Cardiac fibroblast (primary cell): ENCODE measurements around the gene UGT1A10.

Experiments used
- DNase-seq, 2 donors: peaks; one replicate each; pipeline versions ENCODE4 v3.0.0 to v3.0.0-alpha.2; 2010; ENCODE audit warnings: low read depth in 2 of 2
- H3K4me3 ChIP-seq, 2 donors: replicated peaks in 1 of 2; 1 replicate in 1 of 2; 2 replicates in 1 of 2; pipeline ENCODE4 v1.5.1; 2011; ENCODE audit warnings: low read depth in 2 of 2, low read length in 2 of 2, mild to moderate bottlenecking in 2 of 2, moderate library complexity in 1 of 2
- TF ChIP-seq, protein P1 (sequence below): IDR thresholded peaks from one replicate; pipeline ENCODE4 v1.5.1; 2011; ENCODE audit warnings: low read depth, mild to moderate bottlenecking, low read length, inconsistent platforms

The UGT1A10 gene

DNA sequence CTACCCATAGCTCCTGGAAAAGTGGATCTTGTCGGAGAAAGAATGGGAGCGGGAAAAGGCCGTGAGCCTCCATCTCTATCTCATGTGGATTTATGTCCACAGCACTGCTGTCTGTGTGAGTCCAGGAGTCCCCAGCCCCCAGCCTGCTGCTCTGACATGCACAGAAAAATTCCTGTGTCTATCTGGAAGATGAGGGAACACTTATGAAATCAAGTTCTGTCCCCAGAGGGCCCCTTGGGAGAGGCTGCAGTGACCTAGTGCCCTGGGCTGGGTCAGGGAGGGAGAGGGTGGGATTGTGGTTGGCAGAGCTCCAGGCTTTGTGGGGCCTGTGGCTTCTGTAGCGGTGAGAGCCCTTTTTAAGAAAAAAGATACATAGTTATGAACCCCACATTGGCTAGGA lies 180.5 kb downstream of the UGT1A10 start:
- DNase-seq: no peak
- TF ChIP-seq, protein P1, sequence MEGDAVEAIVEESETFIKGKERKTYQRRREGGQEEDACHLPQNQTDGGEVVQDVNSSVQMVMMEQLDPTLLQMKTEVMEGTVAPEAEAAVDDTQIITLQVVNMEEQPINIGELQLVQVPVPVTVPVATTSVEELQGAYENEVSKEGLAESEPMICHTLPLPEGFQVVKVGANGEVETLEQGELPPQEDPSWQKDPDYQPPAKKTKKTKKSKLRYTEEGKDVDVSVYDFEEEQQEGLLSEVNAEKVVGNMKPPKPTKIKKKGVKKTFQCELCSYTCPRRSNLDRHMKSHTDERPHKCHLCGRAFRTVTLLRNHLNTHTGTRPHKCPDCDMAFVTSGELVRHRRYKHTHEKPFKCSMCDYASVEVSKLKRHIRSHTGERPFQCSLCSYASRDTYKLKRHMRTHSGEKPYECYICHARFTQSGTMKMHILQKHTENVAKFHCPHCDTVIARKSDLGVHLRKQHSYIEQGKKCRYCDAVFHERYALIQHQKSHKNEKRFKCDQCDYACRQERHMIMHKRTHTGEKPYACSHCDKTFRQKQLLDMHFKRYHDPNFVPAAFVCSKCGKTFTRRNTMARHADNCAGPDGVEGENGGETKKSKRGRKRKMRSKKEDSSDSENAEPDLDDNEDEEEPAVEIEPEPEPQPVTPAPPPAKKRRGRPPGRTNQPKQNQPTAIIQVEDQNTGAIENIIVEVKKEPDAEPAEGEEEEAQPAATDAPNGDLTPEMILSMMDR: no peak
- H3K4me3 ChIP-seq: no peak overlapping the region

DNA sequence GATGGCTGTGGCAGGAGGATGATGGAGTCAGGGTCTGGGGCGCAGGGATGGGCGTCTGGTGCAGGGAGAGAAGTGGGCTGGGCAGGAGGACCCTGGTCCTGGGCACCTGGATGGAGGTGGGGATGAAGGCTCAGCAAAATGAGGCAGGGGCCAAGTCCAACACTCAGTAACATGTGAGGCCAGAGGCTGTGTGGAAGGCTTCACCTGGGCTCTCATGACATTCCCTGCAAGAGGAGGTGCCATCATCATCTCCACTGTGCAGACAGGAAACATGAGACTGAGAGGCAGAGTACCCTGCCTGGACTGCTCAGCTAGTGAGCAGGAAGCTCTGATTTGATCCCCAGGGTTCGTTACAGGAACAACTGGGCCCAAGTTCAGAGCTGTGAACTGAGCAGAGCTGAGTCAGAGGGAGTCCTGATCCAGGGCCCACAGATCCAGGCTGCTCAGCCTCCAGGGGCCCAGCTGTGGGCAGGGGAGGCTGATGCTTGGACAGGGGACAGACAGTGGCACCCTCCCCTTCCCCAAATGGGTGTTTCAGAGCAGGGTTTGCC lies 181.2 kb downstream of the UGT1A10 start:
- TF ChIP-seq, protein P1: no peak
- DNase-seq: peak; percentile 23 to 40

DNA sequence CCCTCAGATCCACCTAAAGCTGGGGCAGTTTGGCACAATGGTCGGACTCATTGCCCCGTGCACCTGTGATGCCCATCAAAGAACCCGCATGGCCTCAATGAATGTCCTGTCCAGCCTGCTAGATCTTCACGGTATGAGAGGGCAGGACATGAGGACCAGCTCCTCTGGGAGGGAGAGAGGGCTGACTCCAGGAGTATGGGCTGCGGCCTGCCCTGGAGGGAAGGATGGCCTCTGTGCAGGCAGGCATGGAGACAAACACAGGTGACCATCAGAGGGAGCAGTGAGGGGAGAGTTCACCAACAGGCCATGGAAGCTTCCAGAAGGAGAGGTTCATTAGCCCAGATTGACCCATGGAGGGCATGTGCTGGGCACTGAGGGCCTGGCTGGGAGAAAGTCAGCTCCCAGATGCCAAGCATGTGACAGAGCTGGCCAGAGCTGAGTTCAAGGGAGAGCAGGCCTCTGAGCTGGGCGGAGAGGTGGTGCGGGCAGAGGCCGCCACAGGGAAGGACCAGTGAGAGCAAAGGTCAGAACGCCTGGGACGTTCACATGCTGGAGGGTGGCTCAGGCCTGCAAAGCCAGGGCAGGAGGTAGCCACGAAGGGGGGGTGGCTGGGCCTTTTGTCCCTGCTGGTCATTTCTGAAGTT lies 181.9 kb downstream of the UGT1A10 start:
- DNase-seq: no peak
- TF ChIP-seq, protein P1: no peak
- H3K4me3 ChIP-seq: no peak overlapping the region

More for the DNA sequence above, 181.2 kb downstream of the UGT1A10 start:
- no peak overlapping the region for H3K4me3 ChIP-seq

DNA sequence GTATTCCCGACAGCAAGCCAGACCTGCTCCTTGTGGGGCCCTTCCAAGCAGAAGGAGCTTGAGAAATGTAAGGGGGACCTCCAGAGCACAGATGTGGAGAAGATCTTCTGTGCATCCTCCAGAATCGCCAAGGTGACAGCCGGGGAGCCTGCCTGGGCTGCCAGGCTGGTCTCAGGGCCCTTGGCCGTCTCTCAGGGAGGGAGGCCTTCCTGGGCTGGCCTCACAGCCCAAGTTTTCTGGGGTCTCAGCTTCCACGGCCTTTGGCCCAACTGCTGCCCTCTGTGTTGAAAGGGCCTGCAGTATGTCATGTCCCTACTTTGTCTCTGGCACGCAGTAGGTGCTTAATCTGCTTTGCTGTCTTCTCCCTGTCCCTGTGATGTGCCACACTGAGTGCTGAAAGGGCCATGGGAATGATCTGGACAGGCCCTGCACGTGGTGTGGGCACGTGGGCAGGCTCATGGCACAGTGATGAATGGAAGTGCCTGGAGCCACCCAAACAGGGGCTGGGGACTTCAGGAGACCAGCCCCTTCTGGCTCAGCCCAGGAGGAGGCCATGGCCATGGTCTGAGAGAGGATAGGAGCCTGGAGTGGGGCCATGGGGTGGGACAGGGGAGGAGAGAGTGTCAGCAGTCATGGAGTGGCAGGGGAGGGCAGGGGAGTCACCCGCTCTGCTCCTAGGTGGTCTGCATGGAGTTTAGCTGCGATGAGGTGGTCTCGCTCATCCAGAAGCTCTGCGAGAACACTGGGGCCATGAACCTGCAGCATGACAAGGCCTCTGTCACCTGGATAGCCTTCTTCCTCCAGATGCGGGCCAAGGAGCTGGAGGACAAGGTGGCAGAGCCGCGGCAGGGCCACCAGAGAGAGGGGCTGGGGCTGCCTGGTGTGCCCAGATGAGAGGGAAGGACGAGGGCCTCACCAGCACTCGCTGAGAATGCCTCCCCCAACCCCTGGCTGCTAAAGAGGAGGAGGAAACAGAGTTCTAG lies 182.7 kb downstream of the UGT1A10 start:
- no peak for DNase-seq

DNA sequence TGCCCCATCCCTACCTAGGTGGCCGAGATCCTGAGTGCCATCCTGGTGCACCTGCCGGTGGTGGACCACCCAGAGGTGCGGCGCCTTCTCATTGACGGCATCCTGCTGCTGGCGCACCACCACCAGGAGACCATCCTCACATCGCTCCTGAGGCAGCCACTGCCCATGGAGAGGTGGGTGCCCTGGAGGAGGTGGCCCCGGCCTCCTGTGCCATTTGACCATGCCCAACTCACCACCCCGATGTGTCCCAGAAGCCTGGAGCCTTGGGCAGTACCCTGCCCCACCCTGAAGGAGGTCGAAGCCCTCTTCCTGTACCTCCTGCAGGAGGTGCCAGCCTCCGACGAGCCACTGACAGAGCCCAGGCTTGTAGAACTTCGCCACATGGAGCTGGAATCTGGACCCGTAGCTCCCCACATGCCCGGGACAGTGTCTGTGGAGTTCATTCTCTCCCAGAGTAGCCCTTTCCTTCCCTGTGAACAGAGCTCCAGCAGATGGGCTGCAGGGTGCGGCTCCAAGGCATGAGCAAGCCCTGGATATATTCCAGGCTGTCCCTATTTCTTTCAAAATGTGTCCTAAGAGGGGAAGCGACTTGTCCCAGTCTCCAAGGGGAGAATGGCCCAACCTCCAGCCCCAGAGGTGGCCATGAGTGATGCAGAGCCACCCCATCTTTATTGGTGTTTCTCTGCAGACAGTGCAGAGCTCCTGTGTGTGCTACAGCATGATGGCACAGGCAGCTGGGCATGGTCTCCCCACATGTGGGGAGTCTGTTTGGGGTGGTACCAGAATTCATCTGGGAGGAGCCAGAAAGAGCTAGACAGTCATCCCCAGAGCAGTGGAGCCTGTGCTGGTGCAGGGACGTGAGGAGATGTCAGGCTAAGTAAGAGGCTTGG lies 183.9 kb downstream of the UGT1A10 start:
- no peak overlapping the region for H3K4me3 ChIP-seq
- DNase-seq: no peak
- TF ChIP-seq, protein P1: no peak

More for the DNA sequence above, 182.7 kb downstream of the UGT1A10 start:
- no peak overlapping the region for H3K4me3 ChIP-seq
- TF ChIP-seq, protein P1: no peak

DNA sequence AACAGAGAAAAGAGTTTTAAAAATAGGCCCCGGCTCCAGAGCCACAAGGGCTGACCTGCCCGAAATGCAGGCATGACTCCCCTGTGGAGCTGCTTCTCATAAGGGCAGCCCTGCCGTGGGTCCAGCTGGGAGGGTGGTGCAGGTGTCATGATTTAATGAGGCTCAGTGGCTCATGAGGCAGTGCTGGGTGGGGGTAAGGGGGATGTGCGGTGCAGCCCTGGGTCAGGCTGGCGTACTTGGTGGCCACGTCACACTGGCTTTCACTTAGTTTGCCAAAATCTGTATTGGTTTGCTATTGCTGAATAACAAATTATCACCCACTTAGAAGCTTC lies 184.5 kb downstream of the UGT1A10 start:
- no peak for DNase-seq
- TF ChIP-seq, protein P1: no peak
- no peak overlapping the region for H3K4me3 ChIP-seq
